ENCODE results near the gene PHACTR3. TPM values are rescaled to one million over a fixed set of nuclear protein-coding genes. Genes with fewer than 3 reads are reported as not detected.
"Not testable (repeated sequence)": the region's sequence is repeated elsewhere in the genome, so short reads cannot be mapped to it uniquely, and the experiment has no call there.

The PHACTR3 gene
- not detected for total RNA-seq

- CTCF ChIA-PET = no interaction called here
- H3K27me3 Mint-ChIP-seq = peaks cover 65% of the 10 kb centered on the region
Measured at GRCh38 chr20:59603781-59604541, at the start of gene PHACTR3. TSS of gene PHACTR3 (plus strand) at chr20:59604540. CDS start at chr20:59605015, 475 bp downstream.

GRCh38 chr20:59557733-59558529, 46.4 kb upstream of the PHACTR3 start:
- CTCF ChIA-PET; DNase-seq; POLR2A ChIA-PET; H3K36me3 Mint-ChIP-seq (ENCODE audit: low read depth); H3K4me3 Mint-ChIP-seq; H3K27me3 Mint-ChIP-seq; H3K4me1 Mint-ChIP-seq; H3K9me3 Mint-ChIP-seq; H3K27ac Mint-ChIP-seq: not testable (repeated sequence)

More at GRCh38 chr20:59603781-59604541, at the start of gene PHACTR3:
- Mint-ChIP-seq H3K4me1 (no peaks in the 10 kb centered on the region), H3K36me3 (ENCODE audit: low read depth) (no peaks in the 10 kb centered on the region), H3K4me3 (no peak within 1 kb of the TSS), H3K9me3 (no peaks in the 10 kb centered on the region), H3K27ac (no peak within 1 kb of the TSS)
- no peak for DNase-seq
- POLR2A ChIA-PET = no interaction called here

- no peaks in the 10 kb centered on the region for H3K4me1 Mint-ChIP-seq
- H3K27ac Mint-ChIP-seq = no peak overlapping the region
- no peak overlapping the region for H3K4me3 Mint-ChIP-seq
- H3K9me3 Mint-ChIP-seq = no peaks in the 10 kb centered on the region
- POLR2A ChIA-PET = no interaction called here
- no peak for DNase-seq
- peaks cover 2% of the 10 kb centered on the region for H3K27me3 Mint-ChIP-seq
- CTCF ChIA-PET = no interaction called here
- no peaks in the 10 kb centered on the region for H3K36me3 Mint-ChIP-seq (ENCODE audit: low read depth)
Measured at GRCh38 chr20:59559024-59559817, 45.1 kb upstream of the PHACTR3 start.

- H3K4me3 Mint-ChIP-seq = no peak overlapping the region
- no peak for DNase-seq
- H3K27ac Mint-ChIP-seq = no peak overlapping the region
- no peaks in the 10 kb centered on the region for H3K9me3 Mint-ChIP-seq
- POLR2A ChIA-PET = no interaction called here
- peaks cover 2% of the 10 kb centered on the region for H3K27me3 Mint-ChIP-seq
- H3K4me1 Mint-ChIP-seq = no peaks in the 10 kb centered on the region
- H3K36me3 Mint-ChIP-seq (ENCODE audit: low read depth) = no peaks in the 10 kb centered on the region
- CTCF ChIA-PET = no interaction called here
Measured at GRCh38 chr20:59559863-59560262, 44.5 kb upstream of the PHACTR3 start.

- H3K36me3 Mint-ChIP-seq (ENCODE audit: low read depth) = no peaks in the 10 kb centered on the region
- ChIA-PET CTCF (no interaction called here), POLR2A (no interaction called here)
- H3K9me3 Mint-ChIP-seq = no peaks in the 10 kb centered on the region
- no peak for DNase-seq
- H3K4me1 Mint-ChIP-seq = no peaks in the 10 kb centered on the region
- peaks cover 2% of the 10 kb centered on the region for H3K27me3 Mint-ChIP-seq
- no peak overlapping the region for H3K4me3 Mint-ChIP-seq
- H3K27ac Mint-ChIP-seq = no peak overlapping the region
Measured at GRCh38 chr20:59560588-59561227, 43.6 kb upstream of the PHACTR3 start.

GRCh38 chr20:59561228-59561605, 43.1 kb upstream of the PHACTR3 start:
- Mint-ChIP-seq H3K27ac (no peak overlapping the region), H3K9me3 (no peaks in the 10 kb centered on the region), H3K4me3 (no peak overlapping the region), H3K27me3 (no peaks in the 10 kb centered on the region), H3K4me1 (no peaks in the 10 kb centered on the region), H3K36me3 (ENCODE audit: low read depth) (no peaks in the 10 kb centered on the region)
- no peak for DNase-seq
- POLR2A ChIA-PET = interaction anchor here (0.7 kb wide), 1 partner anchor 21 kb away, joined by 3 read pairs; no protein-coding TSS in a partner anchor
- CTCF ChIA-PET = no interaction called here

GRCh38 chr20:59561614-59562277, 42.6 kb upstream of the PHACTR3 start:
- ChIA-PET POLR2A (interaction anchor here (0.7 kb wide), 1 partner anchor 21 kb away, joined by 3 read pairs; no protein-coding TSS in a partner anchor), CTCF (no interaction called here)
- Mint-ChIP-seq H3K27ac (no peak overlapping the region), H3K4me3 (no peak overlapping the region), H3K27me3 (no peaks in the 10 kb centered on the region), H3K9me3 (no peaks in the 10 kb centered on the region), H3K36me3 (ENCODE audit: low read depth) (no peaks in the 10 kb centered on the region), H3K4me1 (no peaks in the 10 kb centered on the region)
- no peak for DNase-seq

GRCh38 chr20:59564171-59564570, 40.2 kb upstream of the PHACTR3 start:
- POLR2A ChIA-PET = no interaction called here
- H3K27ac Mint-ChIP-seq = no peak overlapping the region

GRCh38 chr20:59564943-59565342, 39.4 kb upstream of the PHACTR3 start:
- no peak overlapping the region for H3K4me3 Mint-ChIP-seq
- POLR2A ChIA-PET = no interaction called here
- no peaks in the 10 kb centered on the region for H3K36me3 Mint-ChIP-seq (ENCODE audit: low read depth)
- H3K27ac Mint-ChIP-seq = no peak overlapping the region
- H3K9me3 Mint-ChIP-seq = no peaks in the 10 kb centered on the region
- H3K4me1 Mint-ChIP-seq = no peaks in the 10 kb centered on the region
- CTCF ChIA-PET = no interaction called here
- no peak for DNase-seq
- H3K27me3 Mint-ChIP-seq = peaks cover 5% of the 10 kb centered on the region

More at GRCh38 chr20:59564171-59564570, 40.2 kb upstream of the PHACTR3 start:
- CTCF ChIA-PET = no interaction called here
- DNase-seq = no peak
- no peaks in the 10 kb centered on the region for H3K4me1 Mint-ChIP-seq
- H3K9me3 Mint-ChIP-seq = no peaks in the 10 kb centered on the region
- H3K27me3 Mint-ChIP-seq = peaks cover 1% of the 10 kb centered on the region
- no peak overlapping the region for H3K4me3 Mint-ChIP-seq
- no peaks in the 10 kb centered on the region for H3K36me3 Mint-ChIP-seq (ENCODE audit: low read depth)

- no peak overlapping the region for H3K27ac Mint-ChIP-seq
- H3K4me3 Mint-ChIP-seq = no peak overlapping the region
- POLR2A ChIA-PET = no interaction called here
- no peaks in the 10 kb centered on the region for H3K36me3 Mint-ChIP-seq (ENCODE audit: low read depth)
- H3K4me1 Mint-ChIP-seq = no peaks in the 10 kb centered on the region
- no peak for DNase-seq
- CTCF ChIA-PET = no interaction called here
- H3K9me3 Mint-ChIP-seq = no peaks in the 10 kb centered on the region
- peaks cover 5% of the 10 kb centered on the region for H3K27me3 Mint-ChIP-seq
Measured at GRCh38 chr20:59565768-59566461, 38.4 kb upstream of the PHACTR3 start.

- no peak overlapping the region for H3K27ac Mint-ChIP-seq
- H3K4me1 Mint-ChIP-seq = peaks cover 6% of the 10 kb centered on the region
Measured at GRCh38 chr20:59566631-59567524, 37.5 kb upstream of the PHACTR3 start.

More at GRCh38 chr20:59566631-59567524, 37.5 kb upstream of the PHACTR3 start:
- DNase-seq = no peak
- Mint-ChIP-seq H3K4me3 (no peak overlapping the region), H3K9me3 (no peaks in the 10 kb centered on the region), H3K36me3 (ENCODE audit: low read depth) (no peaks in the 10 kb centered on the region), H3K27me3 (peaks cover 5% of the 10 kb centered on the region)
- ChIA-PET POLR2A (no interaction called here), CTCF (no interaction called here)

Data from activated CD4-positive, alpha-beta T cell treated with anti-CD3 and anti-CD28 coated beads, Interleukin-2, amount 10 ng/mL, durations not matched to agents 7 days and 5 days (primary cell).